Measurements from ENCODE around the gene HELQ.
"Not testable (repeated sequence)": the region's sequence is repeated elsewhere in the genome, so short reads cannot be mapped to it uniquely, and the experiment has no call there.

Gene HELQ

DNA sequence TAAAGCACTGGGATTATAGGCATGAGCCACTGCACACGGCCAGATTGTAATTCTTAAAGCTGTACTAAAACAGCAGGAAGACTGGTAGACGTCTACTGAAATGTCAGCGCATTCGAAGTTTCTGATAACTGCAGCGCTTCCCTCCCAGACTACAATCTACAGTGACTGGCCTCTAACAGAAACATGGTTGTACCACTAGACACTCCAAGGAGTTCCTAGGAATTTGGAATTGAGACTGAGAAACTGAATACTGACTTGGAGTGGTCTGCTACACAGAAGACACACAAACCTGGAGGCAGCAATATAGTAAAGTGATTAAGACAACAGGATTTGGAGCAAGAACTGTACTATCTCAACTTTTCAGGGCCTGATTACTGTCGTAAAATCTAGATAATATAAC, 937 bp downstream of the HELQ start:
- no peaks in the 10 kb centered on the region for H3K27me3 Mint-ChIP-seq
- DNase-seq (peak in 1 of 2 donors; percentile 3), ATAC-seq (no peak)
- H3K4me1 Mint-ChIP-seq: peaks cover 45% of the 10 kb centered on the region
- H3K9me3 Mint-ChIP-seq: no peaks in the 10 kb centered on the region
- peak overlapping the region; percentile 98 to 99 for H3K4me3 Mint-ChIP-seq
- H3K27ac Mint-ChIP-seq: peak overlapping the region; percentile 99 to 100

DNA sequence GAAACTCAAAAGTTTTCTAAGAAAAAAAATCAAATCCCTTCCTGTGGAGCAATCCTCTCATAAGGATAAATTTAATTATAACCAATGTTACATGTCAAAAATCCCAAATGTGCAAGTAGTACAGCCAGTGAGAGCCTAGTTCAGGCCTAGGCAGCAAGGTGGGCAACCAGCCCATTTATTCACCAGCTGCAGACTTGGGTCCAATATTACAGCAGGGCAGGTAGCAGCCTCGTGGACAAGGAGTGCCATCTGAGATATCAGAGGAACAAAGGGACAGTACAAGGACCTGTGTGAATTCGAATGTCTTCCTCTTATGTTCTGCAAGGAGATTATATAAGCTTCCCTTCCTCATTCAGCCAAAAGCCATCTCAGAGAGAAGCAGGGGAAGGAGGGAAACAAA, 6.6 kb downstream of the HELQ start:
- H3K27me3 Mint-ChIP-seq: no peaks in the 10 kb centered on the region
- H3K4me1 Mint-ChIP-seq: peaks cover 30% of the 10 kb centered on the region
- peak overlapping the region in 1 of 2 donors; percentile 58 for H3K27ac Mint-ChIP-seq
- no peak for DNase-seq
- no peaks in the 10 kb centered on the region for H3K9me3 Mint-ChIP-seq
- ATAC-seq: no peak
- H3K4me3 Mint-ChIP-seq: no peak overlapping the region

DNA sequence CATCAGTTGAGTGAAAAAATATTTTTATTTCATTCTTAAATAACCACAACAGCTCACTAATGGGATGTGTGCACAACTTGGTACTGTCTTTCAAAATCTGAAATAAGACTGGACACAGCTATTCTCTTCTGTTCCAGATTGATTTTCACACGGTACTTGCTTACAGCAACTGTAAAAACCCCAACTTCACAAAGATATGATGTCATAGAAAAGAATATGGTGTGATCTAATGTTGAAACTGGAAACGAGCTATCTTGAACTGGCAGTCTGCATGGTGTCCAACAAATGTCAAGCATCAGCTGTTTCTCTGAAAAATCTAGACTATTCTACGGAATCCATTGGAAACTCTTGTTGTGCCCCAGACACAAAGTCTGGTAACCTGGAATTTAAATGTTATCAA, 14.7 kb downstream of the HELQ start:
- Mint-ChIP-seq H3K27ac (no peak overlapping the region), H3K9me3 (no peaks in the 10 kb centered on the region), H3K4me1 (no peaks in the 10 kb centered on the region), H3K27me3 (no peaks in the 10 kb centered on the region), H3K4me3 (no peak overlapping the region)
- no peak for DNase-seq
- ATAC-seq: no peak

DNA sequence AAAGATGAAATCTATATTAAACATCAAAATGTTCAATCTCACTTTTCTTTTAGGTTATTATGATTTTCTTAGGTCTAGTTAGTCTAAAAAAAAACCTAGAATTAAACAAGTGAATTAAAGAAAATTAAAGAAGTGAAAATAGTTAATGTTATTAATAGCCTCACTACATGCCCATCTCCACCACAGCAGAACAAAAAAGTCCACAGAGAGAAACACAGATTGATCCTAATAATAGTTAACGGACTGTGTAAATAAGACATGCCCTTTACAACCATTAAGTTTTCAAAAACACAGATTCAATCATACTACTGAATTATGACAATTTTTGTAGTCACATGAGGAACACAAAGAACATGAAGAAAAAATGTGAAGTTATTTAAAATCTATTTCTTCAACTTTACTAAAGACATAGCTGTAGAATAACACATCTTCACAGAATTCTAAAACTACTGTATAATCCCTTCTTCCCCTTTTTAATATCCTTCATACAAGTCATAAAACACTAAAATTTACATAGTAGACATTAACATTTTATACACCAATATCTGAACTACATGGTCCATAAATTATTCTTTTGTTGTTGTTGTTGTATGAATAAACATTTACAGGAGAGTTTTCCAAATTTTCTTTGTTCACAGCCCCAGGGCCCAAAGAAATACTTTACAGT, 15.3 kb downstream of the HELQ start:
- Mint-ChIP-seq H3K4me1 (no peaks in the 10 kb centered on the region), H3K27me3 (no peaks in the 10 kb centered on the region), H3K4me3 (no peak overlapping the region), H3K27ac (no peak overlapping the region), H3K9me3 (no peaks in the 10 kb centered on the region)
- ATAC-seq (no peak), DNase-seq (no peak)

DNA sequence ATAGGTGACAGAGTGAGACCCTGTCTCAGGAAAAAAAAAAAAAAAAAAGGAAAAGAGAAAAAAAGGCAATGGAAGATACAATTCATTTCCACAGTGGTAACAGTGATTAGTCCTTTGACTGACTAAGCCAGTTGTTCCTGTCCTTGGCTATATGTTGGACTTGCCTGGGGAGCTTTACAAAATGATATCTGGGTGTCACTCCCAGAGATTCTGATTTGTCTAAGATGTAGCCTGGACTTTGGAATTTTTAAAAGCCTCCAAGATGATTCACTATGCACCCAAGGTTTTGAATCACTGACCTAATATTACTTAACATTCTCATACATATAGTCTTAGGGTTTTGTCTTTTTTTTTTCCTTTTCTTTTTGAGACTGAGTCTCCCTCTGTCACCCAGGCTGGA, 16.9 kb downstream of the HELQ start:
- no peak for ATAC-seq
- no peak for DNase-seq
- Mint-ChIP-seq H3K4me3 (no peak overlapping the region), H3K9me3 (no peaks in the 10 kb centered on the region), H3K27me3 (no peaks in the 10 kb centered on the region), H3K27ac (peak overlapping the region in 1 of 2 donors; percentile 75), H3K4me1 (peaks cover 5% of the 10 kb centered on the region)

DNA sequence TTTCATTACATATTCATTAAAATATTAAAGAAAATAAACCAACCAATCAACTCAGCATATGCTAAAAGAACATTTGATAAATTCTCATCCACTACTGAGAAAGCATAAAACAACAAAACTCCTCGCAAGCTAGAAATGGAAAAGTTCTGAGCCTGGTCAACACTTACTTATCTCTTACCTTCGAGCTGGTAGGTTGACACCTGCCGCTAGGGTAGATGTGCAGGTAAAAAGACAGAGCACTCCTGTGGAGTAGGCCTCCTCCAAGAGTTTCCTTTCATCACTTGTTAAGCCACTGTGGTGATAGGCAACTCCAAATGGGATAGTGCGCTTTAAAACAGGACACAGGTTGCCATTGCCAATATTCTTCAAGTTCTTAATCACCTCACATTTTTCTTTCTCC, 18.9 kb downstream of the HELQ start:
- Mint-ChIP-seq H3K9me3 (no peaks in the 10 kb centered on the region), H3K27me3 (no peaks in the 10 kb centered on the region), H3K4me3 (no peak overlapping the region), H3K27ac (no peak overlapping the region), H3K4me1 (peaks cover 5% of the 10 kb centered on the region)
- no peak for ATAC-seq
- DNase-seq: no peak

DNA sequence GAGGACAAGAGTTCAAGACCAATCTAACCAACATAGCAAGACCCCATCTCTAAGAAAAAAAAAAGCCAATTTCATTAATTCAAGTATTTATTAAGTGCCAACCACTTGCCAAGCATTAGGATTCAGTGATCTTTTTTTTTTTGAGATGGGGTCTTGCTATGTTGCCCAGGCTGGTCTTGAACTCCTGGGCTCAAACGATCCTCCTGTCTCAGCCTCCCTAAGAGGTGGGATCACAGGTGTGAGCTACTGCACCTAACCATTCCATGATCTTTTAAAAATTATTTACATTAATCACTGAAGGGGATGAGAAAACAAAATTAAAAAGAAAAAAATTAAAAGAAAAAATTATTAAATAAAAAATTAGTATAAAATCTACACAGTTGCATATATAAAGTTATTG, 24.4 kb downstream of the HELQ start:
- Mint-ChIP-seq H3K4me1 (peaks cover 5% of the 10 kb centered on the region), H3K27ac (no peak overlapping the region)

DNA sequence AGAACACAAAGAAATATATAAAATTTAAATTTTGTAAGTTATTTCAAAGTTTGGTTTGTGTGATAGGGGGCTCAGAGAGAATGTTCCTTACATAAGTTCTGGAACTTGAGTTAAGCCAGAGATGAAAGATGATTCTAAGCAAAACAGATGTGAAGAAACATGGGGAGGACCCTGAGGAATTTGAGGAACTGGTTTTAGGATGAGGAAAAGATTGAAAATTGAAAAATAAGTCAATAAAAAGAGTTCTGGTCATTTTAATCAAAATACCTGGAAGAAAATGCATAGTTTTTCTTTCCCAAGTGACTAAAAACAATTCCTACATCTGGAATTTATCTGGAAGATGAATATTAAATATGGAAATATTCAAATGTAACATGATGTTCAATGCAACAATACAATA, 37.4 kb downstream of the HELQ start:
- Mint-ChIP-seq H3K27ac (no peak overlapping the region), H3K4me3 (no peak overlapping the region)

More for the DNA sequence above, 24.4 kb downstream of the HELQ start:
- DNase-seq: no peak
- no peak for ATAC-seq
- Mint-ChIP-seq H3K27me3 (no peaks in the 10 kb centered on the region), H3K9me3 (no peaks in the 10 kb centered on the region), H3K4me3 (no peak overlapping the region)

DNA sequence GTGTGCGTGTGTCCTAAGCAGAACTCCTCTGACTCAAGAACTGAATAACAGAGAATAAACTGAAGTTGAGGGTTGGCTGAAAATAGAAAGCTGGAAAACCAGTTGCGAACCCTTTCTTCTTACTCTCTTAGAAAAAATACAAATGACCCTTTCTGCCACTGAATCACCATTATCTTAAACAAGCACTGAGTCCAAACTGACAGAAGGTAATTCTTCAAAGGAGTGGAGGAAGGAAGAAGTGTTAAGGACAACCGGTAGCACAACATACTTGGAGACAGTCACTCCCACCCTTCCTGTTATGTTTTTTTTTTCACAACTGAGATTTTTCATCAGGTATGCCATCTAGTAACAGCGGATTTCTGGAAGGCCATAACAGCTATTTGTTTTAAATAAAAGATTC, 38.1 kb downstream of the HELQ start:
- H3K4me3 Mint-ChIP-seq: no peak overlapping the region
- H3K27ac Mint-ChIP-seq: no peak overlapping the region
- ATAC-seq: no peak
- DNase-seq: no peak
- no peaks in the 10 kb centered on the region for H3K4me1 Mint-ChIP-seq
- no peaks in the 10 kb centered on the region for H3K27me3 Mint-ChIP-seq
- no peaks in the 10 kb centered on the region for H3K9me3 Mint-ChIP-seq

More for the DNA sequence above, 37.4 kb downstream of the HELQ start:
- Mint-ChIP-seq H3K4me1 (no peaks in the 10 kb centered on the region), H3K9me3 (no peaks in the 10 kb centered on the region), H3K27me3 (no peaks in the 10 kb centered on the region)
- DNase-seq (no peak), ATAC-seq (no peak)

DNA sequence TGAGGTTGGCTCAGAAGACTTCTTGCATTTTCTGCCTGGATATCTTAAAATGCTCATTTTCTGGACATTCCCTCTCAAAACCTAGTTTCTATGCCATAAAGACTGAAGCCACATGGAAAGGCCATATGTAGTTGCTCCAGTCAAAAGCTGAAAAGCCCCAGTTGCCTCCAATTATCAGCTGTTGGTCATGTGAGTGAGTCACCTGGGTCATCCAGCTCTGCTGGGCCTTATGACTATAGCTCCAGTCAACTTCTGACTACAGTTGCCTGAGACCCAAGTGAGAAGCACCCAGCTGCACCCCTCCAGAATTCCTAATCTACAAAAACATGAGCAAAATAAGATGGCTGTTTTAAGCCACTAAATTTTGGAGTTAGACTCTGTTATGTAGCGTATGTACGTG, 41.9 kb downstream of the HELQ start:
- Mint-ChIP-seq H3K27ac (no peak overlapping the region), H3K9me3 (no peaks in the 10 kb centered on the region), H3K27me3 (no peaks in the 10 kb centered on the region), H3K4me3 (no peak overlapping the region), H3K4me1 (no peaks in the 10 kb centered on the region)
- ATAC-seq: peak; percentile 52
- DNase-seq: no peak

DNA sequence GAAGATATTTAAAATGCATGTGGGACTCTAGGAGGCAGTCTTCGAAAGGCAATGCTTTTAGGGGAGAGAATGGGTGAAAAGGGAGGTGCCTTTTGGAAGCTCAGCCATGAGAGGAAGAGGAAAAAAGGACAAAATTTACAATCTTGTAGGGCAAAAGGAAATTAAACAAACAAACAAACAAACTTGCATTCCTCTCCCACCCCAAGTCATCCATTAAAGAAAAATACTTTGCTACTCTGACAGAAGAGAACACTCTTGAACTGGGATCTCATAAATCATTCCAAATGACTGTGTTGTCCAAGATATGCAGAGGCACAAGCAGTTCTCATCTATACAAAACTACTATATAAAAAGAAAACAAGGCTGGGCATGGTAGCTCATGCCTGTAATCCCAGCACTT, 46.7 kb downstream of the HELQ start:
- Mint-ChIP-seq H3K9me3 (no peaks in the 10 kb centered on the region), H3K4me1 (no peaks in the 10 kb centered on the region), H3K27ac (no peak overlapping the region), H3K27me3 (no peaks in the 10 kb centered on the region), H3K4me3 (no peak overlapping the region)
- no peak for DNase-seq
- ATAC-seq: no peak

DNA sequence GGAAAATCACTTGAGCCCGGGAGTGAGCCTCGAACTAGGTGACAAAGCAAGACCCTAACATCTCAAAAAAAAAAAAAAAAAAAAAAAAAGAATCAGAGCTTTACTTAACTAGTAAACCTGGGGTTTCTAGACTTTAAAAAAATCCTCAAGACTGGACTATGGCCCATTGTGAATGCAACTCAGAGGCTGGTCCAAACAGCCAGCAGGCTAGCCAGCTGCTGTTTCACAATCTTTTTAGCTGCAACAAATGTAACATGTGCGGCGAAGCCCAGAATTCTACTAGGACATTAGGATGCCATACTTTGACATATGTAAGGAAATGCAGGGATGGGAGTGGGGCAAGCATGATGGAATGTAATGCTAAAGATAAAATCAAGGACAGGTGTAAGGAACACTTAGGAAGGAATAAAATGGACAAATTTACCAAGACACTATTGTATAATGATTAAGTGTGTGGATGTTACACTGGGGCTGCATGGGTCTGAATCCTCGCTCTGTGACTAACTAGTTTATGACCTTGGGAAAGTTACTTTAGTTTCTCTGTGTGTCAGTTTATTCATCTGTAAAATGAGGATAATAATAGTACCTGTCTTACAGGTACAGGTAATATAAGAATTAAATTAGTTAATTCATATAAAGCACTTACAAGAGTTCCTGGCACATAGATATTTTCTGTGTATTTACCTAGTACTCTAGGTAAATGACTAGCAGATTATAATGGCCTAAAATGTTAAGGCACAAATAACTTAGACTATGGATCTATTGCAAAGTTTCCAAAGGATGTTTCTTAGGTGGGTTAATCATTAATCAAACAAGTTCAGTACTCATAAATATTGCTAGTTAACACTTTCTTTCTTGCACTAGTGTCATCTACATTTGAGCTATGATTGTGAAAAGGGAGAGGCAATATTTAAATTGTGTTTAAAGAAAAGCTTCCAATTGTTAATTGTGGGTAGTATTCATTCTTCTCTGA, 49.5 kb downstream of the HELQ start:
- H3K4me3 Mint-ChIP-seq: no peak overlapping the region
- H3K4me1 Mint-ChIP-seq: no peaks in the 10 kb centered on the region
- ATAC-seq (no peak), DNase-seq (no peak)
- no peaks in the 10 kb centered on the region for H3K9me3 Mint-ChIP-seq
- no peak overlapping the region for H3K27ac Mint-ChIP-seq
- no peaks in the 10 kb centered on the region for H3K27me3 Mint-ChIP-seq

DNA sequence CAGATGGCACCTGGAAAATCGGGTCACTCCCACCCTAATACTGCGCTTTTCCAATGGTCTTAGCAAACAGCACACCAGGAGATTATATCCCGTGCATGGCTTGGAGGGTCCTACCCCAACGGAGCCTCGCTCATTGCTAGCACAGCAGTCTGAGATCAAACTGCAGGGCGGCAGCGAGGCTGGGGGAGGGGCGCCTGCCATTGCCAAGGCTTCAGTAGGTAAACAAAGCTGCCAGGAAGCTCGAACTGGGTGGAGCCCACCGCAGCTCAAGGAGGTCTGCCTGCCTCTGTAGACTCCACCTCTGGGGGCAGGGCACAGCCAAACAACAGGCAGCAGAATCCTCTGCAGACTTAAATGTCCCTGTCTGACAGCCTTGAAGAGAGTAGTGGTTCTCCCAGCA, 57.5 kb downstream of the HELQ start:
- not testable (repeated sequence) for H3K27me3 Mint-ChIP-seq, DNase-seq, H3K4me1 Mint-ChIP-seq, ATAC-seq, H3K27ac Mint-ChIP-seq, H3K4me3 Mint-ChIP-seq
- H3K9me3 Mint-ChIP-seq: peaks cover 0 to 27% of the 10 kb centered on the region in 2 donors

DNA sequence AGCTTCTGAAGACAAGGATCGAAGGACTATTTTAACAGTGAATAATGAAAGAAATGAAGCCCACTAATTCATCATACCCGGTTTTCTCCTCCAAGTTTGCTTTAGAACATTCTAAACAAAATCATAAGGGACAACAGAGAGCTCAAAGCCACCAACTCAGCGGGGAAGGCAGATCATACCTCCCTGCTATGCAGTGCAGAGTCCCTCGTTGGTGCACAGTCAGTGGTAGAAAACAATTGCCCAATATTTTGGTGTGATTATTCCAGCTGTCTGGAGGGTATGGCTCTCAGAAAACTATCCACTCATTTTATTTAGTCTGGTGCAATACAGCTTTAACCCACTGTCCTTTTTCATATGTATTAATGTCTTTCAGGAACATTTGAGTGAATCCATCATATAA, 61.7 kb downstream of the HELQ start:
- ATAC-seq: no peak

DNA sequence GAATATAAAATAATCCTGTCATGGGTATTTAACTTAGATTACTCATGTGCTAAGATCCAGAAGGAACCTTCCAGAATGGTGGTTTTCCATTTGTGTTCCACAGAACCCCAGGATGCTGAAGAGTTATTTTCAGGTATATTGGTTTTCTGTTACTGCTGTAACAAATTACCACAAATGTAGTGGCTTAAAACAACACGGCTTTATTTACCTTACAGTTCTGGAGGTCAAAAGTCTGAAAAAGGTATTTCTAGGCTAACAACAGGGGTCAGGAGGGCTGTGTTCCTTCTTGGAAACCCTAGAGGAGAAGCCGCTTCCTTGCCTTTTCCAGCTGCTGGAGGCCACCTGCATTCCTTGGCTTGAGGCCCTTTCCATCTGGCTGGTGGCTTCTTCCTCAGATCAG, 63.1 kb downstream of the HELQ start:
- DNase-seq: no peak
- H3K4me3 Mint-ChIP-seq: no peak overlapping the region
- no peaks in the 10 kb centered on the region for H3K27me3 Mint-ChIP-seq
- H3K27ac Mint-ChIP-seq: no peak overlapping the region
- ATAC-seq: no peak
- peaks cover 0 to 4% of the 10 kb centered on the region in 2 donors for H3K9me3 Mint-ChIP-seq
- peaks cover 11% of the 10 kb centered on the region for H3K4me1 Mint-ChIP-seq

More for the DNA sequence above, 61.7 kb downstream of the HELQ start:
- no peak overlapping the region for H3K27ac Mint-ChIP-seq
- no peak for DNase-seq
- no peaks in the 10 kb centered on the region for H3K4me1 Mint-ChIP-seq
- H3K4me3 Mint-ChIP-seq: no peak overlapping the region
- peaks cover 0 to 9% of the 10 kb centered on the region in 2 donors for H3K9me3 Mint-ChIP-seq
- no peaks in the 10 kb centered on the region for H3K27me3 Mint-ChIP-seq

DNA sequence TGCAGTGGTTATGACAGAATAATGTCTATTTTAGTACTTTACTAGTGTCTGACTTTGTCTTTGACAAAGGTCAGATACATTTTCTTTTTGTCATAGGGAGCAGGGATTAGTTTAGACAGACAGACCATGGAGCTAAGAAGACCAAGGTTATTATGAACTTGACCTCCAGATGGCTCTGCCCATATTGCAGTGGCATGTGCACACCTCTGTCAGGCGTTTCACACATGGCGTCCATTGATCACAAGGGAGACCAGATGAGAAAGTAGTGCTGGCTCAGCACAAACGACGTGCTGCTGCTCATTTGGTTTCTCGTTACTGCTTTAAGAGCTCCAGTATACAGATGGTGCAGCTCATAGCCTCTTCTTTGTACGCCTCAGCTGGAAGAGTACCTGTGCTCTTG, 64.7 kb downstream of the HELQ start:
- no peak for DNase-seq
- Mint-ChIP-seq H3K27me3 (no peaks in the 10 kb centered on the region), H3K4me1 (peaks cover 11% of the 10 kb centered on the region), H3K4me3 (no peak overlapping the region), H3K27ac (no peak overlapping the region), H3K9me3 (no peaks in the 10 kb centered on the region)
- no peak for ATAC-seq

Data from stimulated activated naive CD8-positive, alpha-beta T cell treated with anti-CD3 and anti-CD28 coated beads, Interleukin-15, amount 100 ng/mL, for 72 hours (primary cell).